SH-SY5Y (cell line): ENCODE measurements around the gene WSCD1.

Experiments
- GATA2 ChIP-seq: IDR thresholded peaks from 2 replicates; pipeline ENCODE4 v1.6.1; 2011; ENCODE audit warnings: mild to moderate bottlenecking, low read depth, low read length
- GATA3 ChIP-seq: IDR thresholded peaks from 2 replicates; pipeline ENCODE4 v1.6.1; 2011; ENCODE audit warnings: low read depth, mild to moderate bottlenecking, low read length, moderate library complexity

WSCD1 gene

DNA sequence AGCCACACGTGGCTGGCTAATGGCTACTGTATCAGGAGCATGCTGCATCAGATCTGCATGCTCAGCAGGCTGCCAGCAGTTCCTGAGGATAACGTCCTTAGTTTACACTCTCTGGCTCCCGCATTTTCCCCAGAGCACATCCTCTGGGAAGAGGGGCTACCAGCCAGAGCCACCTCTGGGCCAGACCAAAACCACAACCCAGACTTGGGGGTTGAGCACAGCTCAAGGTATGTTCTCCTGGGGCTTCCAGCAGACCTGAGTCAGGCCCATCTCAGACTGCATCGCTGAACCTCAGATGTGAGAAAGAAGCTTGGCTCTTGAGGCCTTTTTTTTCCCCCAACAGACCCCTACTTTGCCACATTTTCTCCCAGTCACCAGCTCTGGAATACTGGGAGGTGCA is 23.7 kb upstream of the WSCD1 start:
- TF ChIP-seq GATA2 (no peak), GATA3 (no peak)

DNA sequence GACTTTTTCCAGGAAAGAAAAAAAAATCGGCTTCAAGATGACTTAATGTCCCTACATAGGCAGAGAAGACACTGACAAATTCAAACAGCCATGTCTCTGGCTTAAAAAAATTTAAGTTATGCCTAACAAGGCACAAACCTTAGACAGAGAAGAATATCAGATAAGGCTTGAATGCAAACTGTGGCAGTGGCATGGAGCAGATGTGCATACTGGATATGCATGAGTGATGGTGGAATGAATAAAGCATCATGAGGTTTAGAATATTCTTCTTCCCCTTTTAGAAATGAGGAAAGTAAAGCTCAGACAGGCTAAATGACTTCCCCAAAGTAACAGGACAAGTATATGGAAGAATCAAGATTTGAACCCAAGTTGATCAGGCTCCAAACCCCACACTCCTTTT is 23.2 kb upstream of the WSCD1 start:
- TF ChIP-seq GATA3 (no peak), GATA2 (no peak)

DNA sequence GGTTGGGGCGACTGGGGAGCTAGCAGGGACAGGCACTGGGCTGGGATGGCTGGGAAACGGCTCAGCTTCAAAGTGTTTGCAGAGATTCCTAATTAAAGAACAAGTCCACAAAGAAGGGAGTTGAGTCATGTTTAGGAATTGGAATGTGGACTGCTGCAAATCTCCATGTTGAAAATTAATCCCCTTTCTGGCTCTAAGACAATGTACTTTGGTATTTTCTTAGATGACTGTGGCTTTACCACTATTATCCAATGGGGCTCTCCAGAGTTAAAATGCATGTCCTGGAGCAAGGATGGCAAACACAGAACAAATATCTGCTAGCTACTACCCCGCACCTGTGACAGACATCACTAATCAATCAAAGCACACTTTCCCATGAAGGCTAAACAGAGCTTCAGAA is 22.2 kb upstream of the WSCD1 start:
- TF ChIP-seq GATA3 (no peak), GATA2 (no peak)

DNA sequence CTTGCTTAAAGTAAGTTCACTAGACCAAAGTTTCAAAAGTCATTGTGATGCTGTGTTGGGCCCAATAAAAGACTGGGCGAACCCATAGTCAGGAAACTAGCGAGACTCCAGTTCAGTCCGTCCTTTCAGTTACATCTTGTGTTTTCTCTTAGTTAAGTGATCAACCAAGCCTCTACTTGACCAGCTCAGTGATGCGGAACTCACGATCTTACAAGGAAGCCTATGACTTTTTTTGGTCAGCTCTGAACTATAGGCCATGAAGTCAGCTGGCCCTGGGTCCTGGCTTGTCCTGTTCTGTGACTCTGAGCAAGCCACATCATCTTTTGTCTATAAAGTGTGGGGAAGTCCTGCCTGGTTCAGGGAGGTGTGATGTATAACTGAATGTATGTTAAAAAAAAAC is 21.7 kb upstream of the WSCD1 start:
- TF ChIP-seq GATA2 (no peak), GATA3 (no peak)

DNA sequence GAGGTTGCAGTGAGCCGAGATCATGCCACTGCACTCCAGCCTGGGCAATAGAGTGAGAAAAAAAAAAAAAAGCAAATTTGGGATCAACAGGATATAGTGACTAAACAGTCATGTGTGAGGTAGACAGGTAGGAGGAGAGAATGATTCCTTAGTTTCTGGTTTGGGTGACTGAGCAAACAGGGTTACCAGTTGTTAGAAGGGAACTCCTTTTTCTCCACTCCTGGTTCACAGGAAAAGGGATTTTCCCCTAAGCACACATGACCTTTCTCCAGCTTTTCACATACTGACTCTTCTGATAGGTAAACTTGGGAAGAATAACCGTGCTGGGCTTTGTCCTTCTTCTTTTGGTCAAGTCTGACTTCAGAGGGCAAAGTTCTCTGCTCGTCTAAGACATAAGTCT is 17.3 kb upstream of the WSCD1 start:
- TF ChIP-seq GATA3 (no peak), GATA2 (no peak)

DNA sequence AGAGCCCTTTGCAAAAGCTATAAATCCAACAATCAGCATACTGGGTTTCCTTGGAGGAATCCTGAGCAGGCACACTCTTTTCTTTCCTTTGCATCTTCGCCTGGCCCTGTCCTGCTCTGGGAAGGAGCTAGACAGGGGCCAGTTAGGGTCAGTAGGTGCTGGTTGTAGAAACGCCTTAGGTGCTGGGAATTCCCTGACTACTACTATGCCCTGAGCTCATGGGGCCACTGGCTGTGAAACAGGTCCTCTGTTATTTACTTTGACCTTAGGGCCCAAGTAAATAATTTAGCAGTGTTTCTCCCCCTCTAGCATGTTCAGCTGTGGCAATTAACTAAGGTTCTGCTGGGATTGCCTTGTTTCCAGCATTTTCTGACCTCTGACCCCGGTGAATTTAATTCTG is 15.8 kb upstream of the WSCD1 start:
- TF ChIP-seq GATA3 (no peak), GATA2 (no peak)

DNA sequence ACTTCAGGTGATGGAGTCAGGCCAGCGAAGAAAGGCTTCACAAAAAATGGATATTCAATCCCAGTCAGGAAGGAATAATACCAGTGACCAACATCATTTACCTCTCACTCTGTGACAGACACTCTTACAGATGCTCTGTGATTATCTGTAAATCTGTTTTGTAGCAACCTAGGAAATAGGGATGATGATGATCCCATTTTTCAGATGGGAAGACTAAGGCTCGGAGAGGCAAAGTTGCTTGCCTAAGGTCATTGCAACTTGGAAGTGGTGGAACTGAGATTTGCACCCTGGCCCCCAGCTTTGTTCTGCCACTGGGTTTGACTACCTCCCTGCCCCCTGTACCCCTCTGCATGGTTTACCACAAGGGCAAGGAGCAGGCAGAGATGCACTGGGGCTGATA is 14.1 kb upstream of the WSCD1 start:
- TF ChIP-seq GATA2 (no peak), GATA3 (no peak)

DNA sequence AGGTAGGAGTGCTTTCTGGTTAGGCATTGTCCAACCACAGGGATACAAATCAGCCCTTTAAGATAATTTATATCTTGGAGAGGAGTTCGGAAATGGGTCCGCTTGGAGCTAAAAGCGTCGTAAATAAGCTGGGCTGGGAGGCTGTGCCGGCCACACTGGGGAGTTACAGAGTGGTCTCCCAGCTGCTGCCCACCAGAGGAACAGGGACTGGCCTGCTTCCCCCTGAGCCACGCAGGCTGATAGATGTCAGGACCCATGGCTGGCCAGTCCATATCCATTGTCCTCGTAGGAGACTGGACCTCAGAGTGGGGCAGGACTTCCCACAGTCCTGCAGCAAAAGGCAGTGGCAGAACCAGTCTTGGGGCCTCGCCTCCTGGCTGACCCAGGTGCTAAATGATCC is 12.6 kb upstream of the WSCD1 start:
- TF ChIP-seq GATA3 = no peak
- no peak for TF ChIP-seq GATA2

DNA sequence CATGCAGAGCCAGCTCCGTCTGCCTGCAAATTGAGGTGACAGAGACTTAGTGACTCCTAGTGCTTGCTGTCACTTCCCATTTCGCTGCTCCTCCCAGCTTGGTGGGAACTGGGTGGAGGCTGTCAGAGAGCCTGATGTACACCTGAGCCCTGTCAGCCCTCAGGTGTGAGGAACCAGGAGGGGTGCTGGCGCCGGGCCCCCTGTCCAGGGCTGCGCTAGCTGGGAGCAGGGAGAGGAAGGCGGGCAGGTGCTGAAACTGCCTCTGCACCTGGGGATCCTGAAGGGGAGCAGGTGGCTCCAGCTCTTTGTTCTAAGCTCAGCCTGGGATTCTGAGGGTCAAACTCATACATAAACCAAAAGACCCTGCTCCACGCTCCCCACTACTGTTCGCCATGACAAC is 10.8 kb upstream of the WSCD1 start:
- TF ChIP-seq GATA3 (no peak), GATA2 (no peak)

DNA sequence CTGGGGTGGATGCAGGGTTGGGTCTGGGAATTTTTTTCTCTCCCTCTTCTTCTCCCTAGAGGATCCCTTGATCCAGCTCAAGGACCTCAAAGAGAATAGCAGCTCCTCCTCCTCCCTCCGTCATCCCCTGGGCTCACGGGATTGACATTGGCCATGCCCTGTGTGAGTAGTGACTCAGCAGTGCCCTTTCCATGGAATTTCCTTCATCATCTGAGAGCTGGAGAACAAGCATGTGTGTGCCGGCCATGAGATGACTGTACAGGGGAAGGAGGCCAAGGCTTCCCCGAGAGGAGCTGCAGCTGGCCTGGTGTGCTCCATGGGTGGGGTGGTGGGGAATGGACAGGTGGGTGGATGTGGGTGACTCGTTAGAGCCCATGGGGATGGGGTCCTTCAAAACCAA is 8.9 kb upstream of the WSCD1 start:
- TF ChIP-seq GATA2 (no peak), GATA3 (no peak)

DNA sequence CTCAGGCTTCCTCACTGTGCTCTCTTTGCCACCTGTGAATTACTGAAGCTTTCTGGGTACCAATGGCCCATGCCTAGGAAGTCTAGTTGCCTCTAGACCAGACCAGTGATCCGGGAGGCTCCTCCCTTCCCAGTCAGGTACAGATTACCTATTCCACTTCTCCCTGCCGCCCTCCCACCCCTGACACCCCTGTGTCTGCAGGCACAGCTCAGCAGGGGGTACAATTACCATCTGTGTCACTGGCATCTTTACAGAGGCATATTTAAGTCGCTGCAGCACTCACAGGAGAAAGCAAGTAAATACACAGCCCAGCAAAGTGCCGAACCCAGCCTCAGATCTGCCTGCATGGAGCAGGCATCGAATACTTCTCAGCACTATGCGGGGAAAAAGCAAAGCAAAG is 5.3 kb upstream of the WSCD1 start:
- no peak for TF ChIP-seq GATA3
- no peak for TF ChIP-seq GATA2

DNA sequence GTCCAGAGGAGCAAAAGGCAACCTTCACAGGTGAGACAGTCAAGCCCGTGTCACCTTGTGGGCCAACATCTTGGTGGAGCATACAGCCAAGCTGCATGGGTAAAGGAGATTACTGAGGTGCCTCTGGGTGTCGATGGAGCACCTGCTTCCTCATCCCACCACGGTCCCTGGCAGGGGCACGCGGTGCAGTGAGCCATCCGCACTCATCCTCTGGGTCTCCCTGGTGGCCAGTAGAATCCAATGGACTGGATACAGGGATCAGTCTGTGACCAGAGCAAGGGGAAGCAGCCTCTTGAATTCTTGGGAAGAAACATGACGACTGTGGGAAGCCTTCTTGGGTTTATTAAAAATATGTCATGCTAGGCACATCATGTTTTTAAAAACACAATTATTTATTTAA is 4.8 kb upstream of the WSCD1 start:
- TF ChIP-seq GATA3 = no peak
- TF ChIP-seq GATA2 = no peak

DNA sequence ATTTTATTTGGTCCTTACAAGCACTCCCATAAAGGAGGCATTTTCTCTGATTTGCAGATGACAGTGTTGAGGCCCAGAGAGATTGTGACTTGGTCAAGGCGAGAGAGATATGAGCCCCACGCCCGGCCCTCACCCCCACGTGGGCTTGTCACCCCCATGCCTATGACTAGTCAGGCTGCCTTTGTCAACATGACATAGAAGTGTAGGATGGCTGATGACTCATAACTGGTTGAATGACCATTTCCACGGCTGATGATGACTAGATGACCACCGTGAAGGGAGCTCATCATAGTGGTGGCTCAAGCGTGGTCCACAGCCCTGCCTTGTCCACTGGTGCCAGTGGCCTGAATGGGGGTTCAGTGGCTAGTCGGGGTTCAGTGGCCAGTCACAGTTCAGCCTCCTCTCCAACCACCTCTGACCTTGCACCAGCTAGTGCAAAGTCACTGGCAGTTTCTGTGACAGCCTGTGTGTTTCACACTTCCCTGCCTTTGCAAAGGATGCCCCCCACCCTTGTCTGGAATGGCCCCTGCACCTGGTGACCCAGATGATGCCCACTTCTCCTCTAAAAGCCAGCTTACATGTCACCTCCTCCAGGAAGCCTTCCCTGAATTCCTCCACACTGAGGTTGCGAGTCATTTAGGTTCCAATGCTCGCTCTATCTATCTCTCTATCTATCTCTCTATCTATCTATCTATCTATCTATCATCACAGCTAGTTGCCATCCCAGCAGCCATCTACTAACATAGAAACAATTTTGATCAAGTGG is 3.8 kb upstream of the WSCD1 start:
- no peak for TF ChIP-seq GATA3
- TF ChIP-seq GATA2 = no peak

DNA sequence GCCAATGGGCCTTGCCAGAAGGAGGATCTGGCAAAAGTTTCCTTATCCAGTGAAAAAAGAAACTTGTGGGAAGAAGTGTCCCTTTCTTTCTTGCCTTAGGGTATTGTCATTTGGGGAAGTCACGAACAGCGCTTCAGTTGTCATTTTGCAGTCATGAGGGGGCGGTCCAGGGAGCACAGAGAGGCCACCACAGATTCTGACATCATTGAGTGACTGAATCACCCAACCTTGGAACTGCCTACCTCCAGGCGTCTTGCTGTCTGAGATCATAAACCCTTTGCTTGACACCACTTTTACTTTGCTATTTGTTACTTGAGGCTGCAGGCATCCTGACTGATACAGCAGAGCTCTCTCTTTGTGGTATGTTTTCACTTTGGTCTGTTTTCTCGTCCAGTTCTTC is 3.1 kb upstream of the WSCD1 start:
- TF ChIP-seq GATA3 = no peak
- no peak for TF ChIP-seq GATA2

DNA sequence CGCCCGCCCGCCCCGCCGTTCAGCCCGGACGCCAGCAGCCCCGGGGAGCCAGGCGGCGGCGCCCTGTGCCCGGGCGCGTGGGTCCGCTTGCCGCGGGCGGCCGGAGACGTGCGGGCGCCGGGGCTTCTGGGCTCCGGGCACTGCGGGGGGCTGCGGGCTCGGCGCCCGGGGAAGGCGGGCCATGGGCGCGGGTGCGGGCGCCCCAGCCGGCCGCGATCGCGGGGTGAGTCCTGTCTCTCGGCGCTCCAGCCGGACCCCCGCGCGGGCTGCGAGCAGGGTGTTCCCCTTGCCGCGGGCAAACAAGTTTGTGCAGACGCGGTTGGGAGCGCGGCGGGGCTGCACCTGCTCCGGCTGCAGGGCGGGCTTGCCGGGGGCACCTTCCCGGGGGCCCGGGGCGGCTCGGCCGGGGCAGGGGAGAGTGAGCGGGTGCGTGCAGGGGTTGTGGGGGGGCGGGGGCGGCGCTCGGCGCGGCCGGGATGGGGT is 292 bp downstream of the WSCD1 start:
- TF ChIP-seq GATA2 (no peak), GATA3 (no peak)

DNA sequence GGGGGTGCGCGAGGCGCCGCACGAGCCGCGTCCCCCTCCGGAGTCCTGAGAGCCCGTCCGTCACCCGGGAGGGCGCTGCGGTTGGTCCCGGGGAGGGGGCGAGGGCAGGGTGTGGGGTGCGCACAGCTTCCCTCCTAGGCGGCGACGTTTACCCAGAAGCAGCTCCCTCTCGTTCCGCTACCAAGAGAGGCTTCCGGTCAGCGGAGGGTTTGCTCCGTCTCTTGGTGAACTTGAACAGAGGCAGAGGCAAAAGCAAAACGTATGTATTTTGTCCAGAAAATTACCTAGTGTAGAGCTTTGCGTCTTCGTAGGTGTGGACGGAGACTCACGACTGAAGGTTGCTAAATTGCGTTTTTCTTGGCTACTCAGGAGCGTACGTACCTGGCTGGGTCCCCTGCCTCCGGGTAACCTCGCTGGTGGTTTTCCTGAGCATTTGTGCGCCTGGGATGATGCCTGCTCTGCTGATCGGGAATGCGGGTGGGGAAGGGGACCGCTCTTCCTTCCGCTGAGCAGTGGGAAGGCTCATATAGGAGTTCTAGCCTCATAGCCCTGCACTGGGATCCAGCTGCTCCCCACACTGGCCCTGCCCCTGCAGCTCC is 833 bp downstream of the WSCD1 start:
- TF ChIP-seq GATA2 (no peak), GATA3 (no peak)
